ENCODE measurements around the gene CHMP4B. TPM values are rescaled to one million over a fixed set of nuclear protein-coding genes. Genes with fewer than 3 reads are reported as not detected.

Gene CHMP4B
- polyA plus RNA-seq, 1 experiment, result 65.3 TPM

GRCh38 chr20:33899106-33899505, 88.0 kb downstream of the CHMP4B start:
- CTCF ChIA-PET, result interaction anchor here (0.6 kb wide), 1 partner anchor 109 kb away, joined by 3 read pairs; no protein-coding TSS in a partner anchor

GRCh38 chr20:33900521-33901131, 89.5 kb downstream of the CHMP4B start:
- DNase-seq (ENCODE audit: low read depth), result no peak
- no peak for TF ChIP-seq CTCF (IDR thresholded peaks at IDR 0.05; ENCODE audit: insufficient read depth, low read depth, low read length)
- Histone ChIP-seq H3K36me3 (ENCODE audit: control insufficient read depth, insufficient read depth, low read length) (no peaks in the 10 kb centered on the region), H3K27me3 (ENCODE audit: control insufficient read depth, insufficient read depth, low read length) (no peaks in the 10 kb centered on the region; the same call in 1 of the 2 replicates), H3K4me3 (ENCODE audit: low read depth, low read length) (no peak overlapping the region)
- POLR2A ChIA-PET, result no interaction called here
- CTCF ChIA-PET, result interaction anchor here (0.6 to 1.0 kb wide), 2 partner anchors 35 to 1380 kb away, joined by 3 to 5 read pairs; no protein-coding TSS in a partner anchor

More at GRCh38 chr20:33899106-33899505, 88.0 kb downstream of the CHMP4B start:
- no peak for TF ChIP-seq CTCF (IDR thresholded peaks at IDR 0.05; ENCODE audit: insufficient read depth, low read depth, low read length)
- Histone ChIP-seq H3K27me3 (ENCODE audit: control insufficient read depth, insufficient read depth, low read length) (no peaks in the 10 kb centered on the region; the same call in 1 of the 2 replicates), H3K36me3 (ENCODE audit: control insufficient read depth, insufficient read depth, low read length) (no peaks in the 10 kb centered on the region), H3K4me3 (ENCODE audit: low read depth, low read length) (no peak overlapping the region)
- no peak for DNase-seq (ENCODE audit: low read depth)
- POLR2A ChIA-PET, result no interaction called here

- TF ChIP-seq CTCF (IDR thresholded peaks at IDR 0.05; ENCODE audit: insufficient read depth, low read depth, low read length), result no peak
- Histone ChIP-seq H3K27me3 (ENCODE audit: control insufficient read depth, insufficient read depth, low read length) (no peaks in the 10 kb centered on the region; the same call in 1 of the 2 replicates), H3K36me3 (ENCODE audit: control insufficient read depth, insufficient read depth, low read length) (no peaks in the 10 kb centered on the region), H3K4me3 (ENCODE audit: low read depth, low read length) (no peak overlapping the region)
- no peak for DNase-seq (ENCODE audit: low read depth)
- CTCF ChIA-PET, result interaction anchor here (0.6 to 1.0 kb wide), 2 partner anchors 34 to 1381 kb away, joined by 3 to 5 read pairs; no protein-coding TSS in a partner anchor
- POLR2A ChIA-PET, result no interaction called here
Measured at GRCh38 chr20:33901132-33901523, 90.0 kb downstream of the CHMP4B start.

- ChIA-PET POLR2A (no interaction called here), CTCF (no interaction called here)
- TF ChIP-seq CTCF (IDR thresholded peaks at IDR 0.05; ENCODE audit: insufficient read depth, low read depth, low read length), result no peak
- DNase-seq (ENCODE audit: low read depth), result no peak
- Histone ChIP-seq H3K4me3 (ENCODE audit: low read depth, low read length) (no peak overlapping the region), H3K36me3 (ENCODE audit: control insufficient read depth, insufficient read depth, low read length) (no peaks in the 10 kb centered on the region), H3K27me3 (ENCODE audit: control insufficient read depth, insufficient read depth, low read length) (no peaks in the 10 kb centered on the region; the same call in 1 of the 2 replicates)
Measured at GRCh38 chr20:33902011-33902410, 90.9 kb downstream of the CHMP4B start.

Other genes with a start within 250 kb of the CHMP4B start
- gene C20orf144, start 149.0 kb upstream of the CHMP4B start, polyA plus RNA-seq (2011; rRNA removed), result 0.13 and 0.22 TPM in 2 replicates
- gene ACTL10, start 144.4 kb upstream of the CHMP4B start, polyA plus RNA-seq (2011; rRNA removed), result 0.44 and 0.67 TPM in 2 replicates
- 13.4 and 20.2 TPM in 2 replicates for gene NECAB3, start 136.9 kb upstream of the CHMP4B start, polyA plus RNA-seq (2011; rRNA removed)
- gene E2F1, start 125.0 kb upstream of the CHMP4B start, polyA plus RNA-seq (2011; rRNA removed), result 5.1 and 7.5 TPM in 2 replicates
- gene PXMP4, start 91.0 kb upstream of the CHMP4B start, polyA plus RNA-seq (2011; rRNA removed), result 7.8 and 11.2 TPM in 2 replicates
- 1.3 and 2.9 TPM in 2 replicates for gene ZNF341, start 79.4 kb upstream of the CHMP4B start, polyA plus RNA-seq (2011; rRNA removed)
- gene RALY, start 182.6 kb downstream of the CHMP4B start, polyA plus RNA-seq (2011; rRNA removed), result 93.6 and 144 TPM in 2 replicates

Measured in BJ (cell line).